Parathyroid adenoma (tissue), 2 donors: ENCODE data around the gene PGC.

Source experiments
- H2AFZ ChIP-seq: fragments of 300-600 bp; sonication (generic); one replicate; pipeline ENCODE4 v1.7.0; 2017; ENCODE audit warnings: antibody characterized with exemption, mild to moderate bottlenecking
- H3K27ac ChIP-seq: fragments of 300-600 bp; sonication (generic); one replicate; pipeline ENCODE4 v1.7.0; 2017
- H3K27me3 ChIP-seq: fragments of 300-600 bp; sonication (generic); one replicate; pipeline ENCODE4 v1.7.0; 2017; ENCODE audit warnings: low read length; ENCODE audit not compliant: control insufficient read depth, insufficient read depth
- H3K36me3 ChIP-seq: fragments of 300-600 bp; sonication (generic); one replicate; pipeline ENCODE4 v1.7.0; 2017; ENCODE audit warnings: low read length; ENCODE audit not compliant: control insufficient read depth, insufficient read depth
- H3K4me1 ChIP-seq: fragments of 300-600 bp; sonication (generic); one replicate; pipeline ENCODE4 v1.7.0; 2017; ENCODE audit warnings: control low read depth
- H3K4me2 ChIP-seq: fragments of 300-600 bp; sonication (generic); one replicate; pipeline ENCODE4 v1.7.0; 2017; ENCODE audit warnings: low read length
- H3K4me3 ChIP-seq: fragments of 300-600 bp; sonication (generic); one replicate; pipeline ENCODE4 v1.7.0; 2017; ENCODE audit warnings: low read depth, low read length
- H3K79me2 ChIP-seq: fragments of 300-600 bp; sonication (generic); one replicate; pipeline ENCODE4 v1.7.0; 2017; ENCODE audit warnings: control low read depth
- H3K9ac ChIP-seq: fragments of 300-600 bp; sonication (generic); one replicate; pipeline ENCODE4 v1.7.0; 2017; ENCODE audit warnings: mild to moderate bottlenecking
- H3K9me3 ChIP-seq: fragments of 300-600 bp; sonication (generic); one replicate; pipeline ENCODE4 v1.7.0; 2017; ENCODE audit warnings: low read length; ENCODE audit not compliant: control insufficient read depth
- TF ChIP-seq, protein P1 (sequence below): fragments of 300-600 bp; sonication (generic); IDR thresholded peaks from one replicate; pipeline ENCODE4 v1.7.0; 2017; ENCODE audit warnings: antibody characterized with exemption, mild to moderate bottlenecking
- donor health status: primary hyperparathyroidism.

PGC gene

DNA sequence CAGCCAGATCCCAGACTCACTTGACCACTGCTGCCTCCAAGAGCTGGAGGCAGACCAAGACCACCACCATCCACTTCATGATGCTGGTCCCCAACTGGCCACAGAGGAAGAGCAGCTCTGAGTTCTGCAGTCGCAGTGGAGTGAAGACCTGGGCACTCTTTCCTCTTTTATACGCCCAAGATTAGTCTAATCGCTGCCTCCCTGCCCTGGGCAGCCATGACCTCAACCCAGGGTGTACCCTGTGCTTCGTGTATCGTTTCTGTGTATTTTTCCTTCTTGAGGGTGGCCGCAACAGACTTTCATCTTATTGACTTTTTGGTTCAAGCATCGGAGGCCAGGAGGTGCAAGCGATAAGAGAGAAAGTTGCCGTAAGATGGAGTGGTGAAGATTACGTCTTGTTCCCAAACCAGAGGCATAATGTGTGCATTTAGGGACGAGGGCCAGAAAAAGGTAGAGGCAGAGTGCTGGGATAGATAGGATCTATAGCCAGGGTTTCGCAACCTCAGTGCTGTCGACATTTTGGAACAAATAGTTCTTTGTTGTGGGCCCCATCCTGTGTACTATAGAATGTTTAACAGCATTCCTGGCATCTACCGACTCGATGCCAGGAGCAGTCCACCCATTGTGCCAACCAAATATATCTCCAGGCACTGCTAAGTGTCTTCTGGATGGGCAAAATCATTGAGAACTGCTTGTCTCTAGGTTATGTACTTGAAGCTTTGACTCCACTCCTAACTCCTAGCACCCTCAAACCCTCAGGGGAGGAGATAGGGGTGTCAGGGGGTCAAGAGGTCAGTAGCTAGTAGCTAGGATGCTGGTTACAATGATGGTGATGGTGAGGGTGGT is at the start of gene PGC:
Gene PGC (minus strand): TSS at position 142 of the 846 bp plus-strand sequence. CDS start 63 bp downstream, at position 79.
- peaks cover 5% of the 10 kb centered on the region for H3K4me1 ChIP-seq
- TF ChIP-seq, protein P1, sequence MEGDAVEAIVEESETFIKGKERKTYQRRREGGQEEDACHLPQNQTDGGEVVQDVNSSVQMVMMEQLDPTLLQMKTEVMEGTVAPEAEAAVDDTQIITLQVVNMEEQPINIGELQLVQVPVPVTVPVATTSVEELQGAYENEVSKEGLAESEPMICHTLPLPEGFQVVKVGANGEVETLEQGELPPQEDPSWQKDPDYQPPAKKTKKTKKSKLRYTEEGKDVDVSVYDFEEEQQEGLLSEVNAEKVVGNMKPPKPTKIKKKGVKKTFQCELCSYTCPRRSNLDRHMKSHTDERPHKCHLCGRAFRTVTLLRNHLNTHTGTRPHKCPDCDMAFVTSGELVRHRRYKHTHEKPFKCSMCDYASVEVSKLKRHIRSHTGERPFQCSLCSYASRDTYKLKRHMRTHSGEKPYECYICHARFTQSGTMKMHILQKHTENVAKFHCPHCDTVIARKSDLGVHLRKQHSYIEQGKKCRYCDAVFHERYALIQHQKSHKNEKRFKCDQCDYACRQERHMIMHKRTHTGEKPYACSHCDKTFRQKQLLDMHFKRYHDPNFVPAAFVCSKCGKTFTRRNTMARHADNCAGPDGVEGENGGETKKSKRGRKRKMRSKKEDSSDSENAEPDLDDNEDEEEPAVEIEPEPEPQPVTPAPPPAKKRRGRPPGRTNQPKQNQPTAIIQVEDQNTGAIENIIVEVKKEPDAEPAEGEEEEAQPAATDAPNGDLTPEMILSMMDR, result no peak
- no peak within 1 kb of the TSS for H3K4me3 ChIP-seq
- H3K36me3 ChIP-seq, result no peaks in the 10 kb centered on the region
- no peaks in the 10 kb centered on the region for H3K79me2 ChIP-seq
- H3K27me3 ChIP-seq, result no peaks in the 10 kb centered on the region
- no peak within 1 kb of the TSS for H3K9ac ChIP-seq
- no peak within 1 kb of the TSS for H2AFZ ChIP-seq
- H3K4me2 ChIP-seq, result no peak within 1 kb of the TSS
- H3K27ac ChIP-seq, result no peak within 1 kb of the TSS
- no peaks in the 10 kb centered on the region for H3K9me3 ChIP-seq

GRCh38 chr6:41796474-41796873 is 49.3 kb upstream of the PGC start:
- no peak overlapping the region for H2AFZ ChIP-seq
- H3K27me3 ChIP-seq, result no peaks in the 10 kb centered on the region
- H3K27ac ChIP-seq, result no peak overlapping the region
- peaks cover 3% of the 10 kb centered on the region for H3K79me2 ChIP-seq
- no peaks in the 10 kb centered on the region for H3K9me3 ChIP-seq
- TF ChIP-seq, protein P1, result no peak
- no peak overlapping the region for H3K4me2 ChIP-seq
- no peak overlapping the region for H3K9ac ChIP-seq
- H3K36me3 ChIP-seq, result no peaks in the 10 kb centered on the region
- H3K4me1 ChIP-seq, result no peaks in the 10 kb centered on the region
- H3K4me3 ChIP-seq, result no peak overlapping the region

DNA sequence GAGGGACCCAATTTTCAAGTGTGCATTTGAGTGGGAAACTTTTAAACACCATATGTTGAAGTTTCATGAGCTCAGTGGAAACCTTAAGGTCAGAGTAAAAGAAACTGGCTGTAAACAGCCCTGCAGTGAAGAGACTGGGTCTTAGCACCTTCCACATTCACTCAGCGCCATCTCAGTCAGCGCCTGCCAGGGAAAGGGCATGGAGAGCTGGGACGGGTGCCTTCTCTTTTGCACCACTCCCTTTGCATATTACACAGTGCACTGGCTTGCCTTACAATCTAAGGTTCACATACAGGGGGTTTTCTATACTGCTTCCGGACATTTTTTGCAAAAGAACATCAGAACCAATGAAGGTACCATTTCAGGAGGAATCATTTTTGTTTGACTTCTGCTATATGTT is 44.8 kb upstream of the PGC start:
- H3K36me3 ChIP-seq, result no peaks in the 10 kb centered on the region
- no peaks in the 10 kb centered on the region for H3K27me3 ChIP-seq
- H3K79me2 ChIP-seq, result no peaks in the 10 kb centered on the region
- no peaks in the 10 kb centered on the region for H3K4me1 ChIP-seq
- no peak overlapping the region for H3K4me2 ChIP-seq
- no peak overlapping the region for H3K27ac ChIP-seq
- H2AFZ ChIP-seq, result no peak overlapping the region
- H3K9me3 ChIP-seq, result no peaks in the 10 kb centered on the region
- H3K4me3 ChIP-seq, result no peak overlapping the region
- TF ChIP-seq, protein P1, result no peak
- H3K9ac ChIP-seq, result no peak overlapping the region

DNA sequence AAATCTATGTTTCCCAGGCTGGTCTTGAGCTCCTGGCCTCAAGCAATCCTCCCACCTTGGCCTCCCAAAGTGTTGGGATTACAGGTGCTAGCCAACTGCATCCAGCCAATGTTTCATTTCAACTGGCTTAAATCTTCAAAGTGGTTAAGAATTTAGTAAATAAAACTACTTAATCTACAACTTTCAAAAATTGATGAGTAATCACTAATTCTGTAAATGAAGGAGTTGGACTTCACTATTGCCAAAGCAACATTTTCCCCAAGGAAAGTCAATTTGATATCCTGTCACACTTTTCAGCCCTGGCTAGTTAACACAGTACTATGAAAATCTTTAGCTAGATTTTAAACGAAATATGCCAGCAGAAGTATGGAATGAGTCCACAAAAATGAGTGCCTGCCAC is 44.1 kb upstream of the PGC start:
- TF ChIP-seq, protein P1, result no peak
- H3K79me2 ChIP-seq, result no peaks in the 10 kb centered on the region
- no peak overlapping the region for H3K9ac ChIP-seq
- H3K27me3 ChIP-seq, result no peaks in the 10 kb centered on the region
- H3K4me2 ChIP-seq, result no peak overlapping the region
- no peak overlapping the region for H3K4me3 ChIP-seq
- no peak overlapping the region for H3K27ac ChIP-seq
- no peaks in the 10 kb centered on the region for H3K4me1 ChIP-seq
- no peaks in the 10 kb centered on the region for H3K9me3 ChIP-seq
- H2AFZ ChIP-seq, result no peak overlapping the region
- H3K36me3 ChIP-seq, result no peaks in the 10 kb centered on the region

DNA sequence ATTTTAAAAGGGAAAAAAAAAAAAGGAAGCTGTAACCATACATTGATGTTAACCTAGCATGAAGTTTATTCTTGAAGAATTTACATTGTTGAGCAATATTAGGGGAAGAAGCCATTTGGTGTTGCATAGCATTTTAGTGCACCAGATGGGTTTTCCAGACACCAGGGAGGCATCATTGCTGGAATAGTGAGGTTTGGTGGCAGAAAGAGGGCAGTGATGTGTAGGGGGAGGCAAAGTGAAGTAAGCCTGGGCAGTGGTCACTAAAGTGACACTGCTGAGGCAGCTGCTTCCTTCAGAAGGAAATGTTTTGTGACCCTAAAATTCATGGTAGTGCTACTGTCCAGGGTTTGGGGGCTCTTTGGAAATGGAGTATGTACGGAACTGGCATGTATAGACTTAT is 42.8 kb upstream of the PGC start:
- no peak overlapping the region for H3K4me3 ChIP-seq
- no peak overlapping the region for H3K4me2 ChIP-seq
- no peak overlapping the region for H3K27ac ChIP-seq
- H3K79me2 ChIP-seq, result no peaks in the 10 kb centered on the region
- H3K9me3 ChIP-seq, result no peaks in the 10 kb centered on the region
- peaks cover 6% of the 10 kb centered on the region for H3K4me1 ChIP-seq
- no peaks in the 10 kb centered on the region for H3K36me3 ChIP-seq
- H3K9ac ChIP-seq, result no peak overlapping the region
- H3K27me3 ChIP-seq, result no peaks in the 10 kb centered on the region
- no peak overlapping the region for H2AFZ ChIP-seq
- TF ChIP-seq, protein P1, result no peak
